Activated T-helper 17 cell treated with anti-CD3 and anti-CD28 coated beads, Interleukin-2, amount 50 U/mL, for 72 hours (primary cell): ENCODE data around the gene POMGNT1. TPM values are rescaled to one million over a fixed set of nuclear protein-coding genes. Genes with fewer than 3 reads are reported as not detected.

Experiments used
- ATAC-seq: fragments of 150-1000 bp; cut with Tn5 transposase; replicated peaks from 2 replicates; pipeline ENCODE4 v1.10.0; 2021; ENCODE audit warnings: mild to moderate bottlenecking, moderate library complexity
- H3K27ac Mint-ChIP-seq: one replicate; pipeline ENCODE4 v1.8.0; 2022; ENCODE audit warnings: mixed read lengths
- H3K27me3 Mint-ChIP-seq: one replicate; pipeline ENCODE4 v1.8.0; 2022; ENCODE audit warnings: mixed read lengths
- H3K36me3 Mint-ChIP-seq: one replicate; pipeline ENCODE4 v1.8.0; 2022; ENCODE audit warnings: low read depth, mild to moderate bottlenecking, mixed read lengths
- H3K4me1 Mint-ChIP-seq: one replicate; pipeline ENCODE4 v1.8.0; 2022; ENCODE audit warnings: mixed read lengths
- H3K4me3 Mint-ChIP-seq: one replicate; pipeline ENCODE4 v1.8.0; 2022; ENCODE audit warnings: mild to moderate bottlenecking, mixed read lengths
- H3K9me3 Mint-ChIP-seq: one replicate; pipeline ENCODE4 v1.8.0; 2022; ENCODE audit warnings: mixed read lengths
- total RNA-seq, 2 donors: library from RNA; stranded (reverse); gene quantifications; one replicate each; pipeline ENCODE4 v1.2.3, GENCODE V29; 2022

POMGNT1 gene
- total RNA-seq, 2 donors from 2014 or later: 36.0 to 40.6 TPM

DNA sequence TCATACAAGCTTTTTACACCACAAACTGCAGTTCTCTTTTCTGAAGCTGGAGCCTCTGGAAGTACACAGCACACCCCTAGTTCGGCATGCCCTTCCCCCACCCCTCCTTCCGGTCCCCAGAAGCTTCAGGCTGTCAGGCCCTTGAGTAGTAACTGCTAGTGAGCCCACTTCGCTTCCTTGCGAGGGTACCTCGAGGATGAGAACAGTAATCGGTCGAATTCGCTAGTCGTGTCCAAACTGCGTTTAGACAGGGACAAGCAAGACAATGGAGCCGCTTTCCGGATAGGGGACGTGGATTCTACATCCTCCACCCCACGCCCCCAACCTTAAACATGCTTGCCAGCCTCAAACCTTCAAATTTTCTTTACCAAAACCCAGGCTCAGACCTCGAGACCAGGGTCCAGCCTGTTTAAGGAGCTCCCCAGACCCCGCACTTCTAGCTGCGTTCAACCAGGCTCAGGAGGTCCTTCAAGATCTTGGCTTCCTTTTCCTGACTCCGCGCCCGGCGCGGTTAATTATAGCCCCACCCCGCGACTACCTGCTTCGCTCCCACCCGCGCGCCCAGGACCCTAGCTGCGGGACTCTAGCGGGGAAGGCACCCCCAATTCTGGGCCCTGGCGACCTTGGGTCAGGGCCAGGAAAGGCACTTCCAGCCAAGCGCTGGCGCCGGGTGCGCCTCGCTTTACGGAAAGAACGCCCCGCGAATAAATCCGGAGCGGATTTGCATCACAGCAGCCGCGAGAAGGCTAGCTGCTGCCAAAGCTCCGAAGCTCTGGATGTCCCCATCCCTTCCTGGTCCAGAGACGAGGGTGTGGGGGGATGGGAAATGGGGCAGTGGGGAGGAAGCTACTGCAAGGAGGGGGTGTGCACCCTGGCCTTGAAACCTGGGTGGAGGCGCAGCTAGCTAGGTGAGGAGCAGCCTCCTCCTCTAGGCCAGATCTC, 31.4 kb downstream of the POMGNT1 start:
- H3K27ac Mint-ChIP-seq: peak overlapping the region; percentile 89

DNA sequence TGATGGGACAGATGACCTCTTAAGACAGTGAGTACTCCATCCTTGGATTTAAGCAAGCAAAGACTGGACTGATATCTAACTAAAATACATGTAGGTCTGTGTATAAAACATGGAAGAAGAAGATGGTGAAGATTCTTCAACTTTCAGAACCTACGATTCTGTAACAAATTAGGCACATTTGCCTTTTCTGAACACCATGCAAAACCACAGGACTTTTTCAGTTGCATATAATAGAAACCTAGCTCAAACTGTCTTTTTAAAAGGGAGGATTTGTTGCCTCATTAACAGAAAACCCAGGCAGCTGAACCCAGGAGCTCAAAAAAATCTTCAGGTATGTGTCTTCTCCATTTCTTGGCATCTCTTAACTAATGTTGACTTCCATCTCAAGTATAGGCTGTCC, 38.0 kb downstream of the POMGNT1 start:
- no peaks in the 10 kb centered on the region for H3K36me3 Mint-ChIP-seq

More for the DNA sequence above, 31.4 kb downstream of the POMGNT1 start:
- peak overlapping the region; percentile 87 for H3K4me3 Mint-ChIP-seq
- peak; percentile 76 for ATAC-seq
- peaks cover 3% of the 10 kb centered on the region for H3K27me3 Mint-ChIP-seq
- no peaks in the 10 kb centered on the region for H3K36me3 Mint-ChIP-seq
- H3K9me3 Mint-ChIP-seq: no peaks in the 10 kb centered on the region
- H3K4me1 Mint-ChIP-seq: no peaks in the 10 kb centered on the region

DNA sequence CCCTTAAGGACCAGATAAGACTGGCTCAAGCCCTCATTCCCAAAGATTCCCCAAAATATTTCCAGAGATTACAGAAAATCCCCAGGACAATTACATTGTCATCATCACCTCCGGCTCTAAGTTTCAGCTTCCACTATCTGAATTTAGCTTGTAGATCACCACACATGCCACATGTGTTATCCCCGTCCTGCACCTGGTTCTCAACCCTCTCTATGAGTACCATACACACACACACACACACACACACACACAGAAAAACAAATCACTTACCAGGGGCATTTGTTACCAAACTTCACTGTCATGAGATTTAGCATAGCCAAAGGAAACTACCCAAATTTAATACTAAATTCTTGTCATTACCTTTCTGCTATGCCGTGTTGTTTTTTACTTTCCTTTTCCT, 38.7 kb downstream of the POMGNT1 start:
- Mint-ChIP-seq H3K9me3 (no peaks in the 10 kb centered on the region), H3K27ac (no peak overlapping the region), H3K27me3 (no peaks in the 10 kb centered on the region), H3K4me1 (no peaks in the 10 kb centered on the region), H3K36me3 (no peaks in the 10 kb centered on the region), H3K4me3 (no peak overlapping the region)
- no peak for ATAC-seq

More for the DNA sequence above, 38.0 kb downstream of the POMGNT1 start:
- H3K4me1 Mint-ChIP-seq: no peaks in the 10 kb centered on the region
- no peak overlapping the region for H3K4me3 Mint-ChIP-seq
- H3K27ac Mint-ChIP-seq: no peak overlapping the region
- H3K9me3 Mint-ChIP-seq: no peaks in the 10 kb centered on the region
- no peaks in the 10 kb centered on the region for H3K27me3 Mint-ChIP-seq
- ATAC-seq: no peak

DNA sequence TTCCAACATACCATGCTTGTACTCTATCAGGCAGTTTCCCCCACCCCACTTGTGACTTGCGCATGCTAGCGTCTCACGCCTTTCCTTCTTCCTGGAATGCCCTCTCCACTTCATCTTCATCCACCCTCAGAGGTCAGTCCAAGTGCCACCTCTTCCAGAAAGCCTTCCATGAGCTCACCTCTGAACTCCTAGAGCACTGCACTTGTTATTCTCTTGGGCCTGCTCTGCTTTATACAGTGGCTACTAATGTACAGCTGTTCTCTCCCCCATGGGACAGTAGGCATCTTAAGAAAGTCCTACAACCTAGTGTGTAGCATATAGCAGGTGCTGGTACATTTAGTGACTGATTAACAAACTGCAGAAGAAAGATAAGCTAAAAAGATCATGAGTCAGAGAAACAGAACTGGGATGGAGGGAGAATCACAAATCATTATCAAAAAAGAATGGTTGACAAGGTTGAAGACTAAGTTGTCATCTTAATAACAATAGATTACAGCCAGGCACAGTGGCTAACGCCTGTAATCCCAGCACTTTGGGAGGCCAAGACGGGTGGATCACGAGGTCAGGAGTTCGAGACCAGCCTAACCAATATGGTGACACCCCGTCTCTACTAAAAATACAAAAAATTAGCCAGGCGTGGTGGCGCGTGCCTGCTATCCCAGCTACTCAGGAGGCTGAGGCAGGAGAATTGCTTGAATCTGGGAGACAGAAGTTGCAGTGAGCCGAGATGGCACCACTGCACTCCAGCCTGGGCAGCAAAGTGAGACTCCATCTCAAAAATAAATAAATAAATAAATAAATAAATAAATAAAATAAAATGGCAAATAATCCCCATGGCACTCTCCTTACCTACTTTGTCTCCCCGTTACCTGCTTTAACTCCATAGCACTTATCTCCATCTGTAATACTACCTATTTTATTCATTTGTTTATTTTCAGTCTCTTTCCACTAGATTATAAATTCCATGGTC, 39.6 kb downstream of the POMGNT1 start:
- Mint-ChIP-seq H3K9me3 (no peaks in the 10 kb centered on the region), H3K27ac (no peak overlapping the region), H3K4me3 (no peak overlapping the region), H3K27me3 (no peaks in the 10 kb centered on the region), H3K36me3 (no peaks in the 10 kb centered on the region), H3K4me1 (no peaks in the 10 kb centered on the region)
- no peak for ATAC-seq

DNA sequence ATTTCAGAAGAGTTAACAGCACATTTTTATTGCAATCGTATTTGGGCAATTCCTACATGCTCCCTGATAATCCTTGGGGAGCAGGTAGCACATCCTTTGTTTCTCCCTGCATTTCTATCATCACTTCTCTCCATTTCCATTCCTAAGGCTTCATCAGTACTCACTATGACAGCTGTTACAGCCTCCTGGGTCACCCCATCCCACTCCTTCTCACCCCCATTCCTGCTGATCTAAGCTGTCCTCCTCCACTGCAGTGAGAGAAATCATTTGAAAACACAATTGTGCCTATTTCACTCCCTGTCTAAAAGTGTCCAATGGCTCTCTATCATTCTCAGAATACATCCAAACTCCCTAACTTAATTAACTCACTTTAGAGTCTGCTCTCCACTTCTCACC, 40.3 kb downstream of the POMGNT1 start:
- no peaks in the 10 kb centered on the region for H3K9me3 Mint-ChIP-seq
- no peaks in the 10 kb centered on the region for H3K27me3 Mint-ChIP-seq
- H3K27ac Mint-ChIP-seq: no peak overlapping the region
- H3K4me1 Mint-ChIP-seq: no peaks in the 10 kb centered on the region
- no peak overlapping the region for H3K4me3 Mint-ChIP-seq
- no peak for ATAC-seq
- H3K36me3 Mint-ChIP-seq: no peaks in the 10 kb centered on the region

DNA sequence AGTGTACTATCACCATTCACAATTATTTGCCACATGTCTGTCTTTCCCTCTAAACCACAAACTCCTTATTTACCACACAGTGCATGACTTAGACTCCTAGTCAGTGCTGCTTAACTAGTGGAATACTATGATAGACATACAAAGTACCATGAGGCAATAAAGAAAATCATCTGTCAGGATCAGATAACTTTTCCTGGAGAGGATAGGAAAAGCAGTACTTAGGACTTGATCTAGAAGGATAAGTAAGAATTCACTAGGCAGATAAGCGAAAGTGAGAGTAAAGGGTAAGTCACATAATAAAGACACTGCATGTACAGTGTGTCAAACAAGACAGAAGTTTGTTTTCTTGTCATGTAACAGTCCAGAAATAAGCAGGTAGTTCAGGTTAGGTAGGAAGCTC, 44.5 kb downstream of the POMGNT1 start:
- Mint-ChIP-seq H3K27me3 (no peaks in the 10 kb centered on the region), H3K36me3 (no peaks in the 10 kb centered on the region), H3K4me3 (no peak overlapping the region), H3K9me3 (no peaks in the 10 kb centered on the region), H3K27ac (no peak overlapping the region), H3K4me1 (no peaks in the 10 kb centered on the region)
- ATAC-seq: no peak

DNA sequence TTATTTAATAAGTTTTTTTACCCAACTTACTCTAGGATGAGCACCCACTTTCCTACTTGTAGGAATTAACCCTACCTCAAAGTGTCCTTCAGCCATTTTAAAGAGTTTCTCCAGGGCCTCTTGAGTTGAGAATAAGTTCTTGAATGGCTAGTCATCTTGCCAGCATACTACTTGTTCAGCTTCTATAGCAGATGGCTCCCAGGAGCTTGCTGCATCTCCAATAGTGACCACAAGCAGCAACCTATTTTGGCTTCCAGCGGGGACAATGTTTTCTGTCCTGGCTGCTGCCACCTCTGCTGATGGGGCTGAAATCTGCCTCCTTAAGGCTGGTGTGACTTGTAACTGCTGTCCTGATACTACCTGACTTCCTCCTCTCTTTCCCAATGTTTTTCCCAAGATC, 45.0 kb downstream of the POMGNT1 start:
- H3K4me3 Mint-ChIP-seq: no peak overlapping the region
- no peak for ATAC-seq
- no peaks in the 10 kb centered on the region for H3K36me3 Mint-ChIP-seq
- no peak overlapping the region for H3K27ac Mint-ChIP-seq
- H3K9me3 Mint-ChIP-seq: no peaks in the 10 kb centered on the region
- H3K27me3 Mint-ChIP-seq: no peaks in the 10 kb centered on the region
- H3K4me1 Mint-ChIP-seq: no peaks in the 10 kb centered on the region

DNA sequence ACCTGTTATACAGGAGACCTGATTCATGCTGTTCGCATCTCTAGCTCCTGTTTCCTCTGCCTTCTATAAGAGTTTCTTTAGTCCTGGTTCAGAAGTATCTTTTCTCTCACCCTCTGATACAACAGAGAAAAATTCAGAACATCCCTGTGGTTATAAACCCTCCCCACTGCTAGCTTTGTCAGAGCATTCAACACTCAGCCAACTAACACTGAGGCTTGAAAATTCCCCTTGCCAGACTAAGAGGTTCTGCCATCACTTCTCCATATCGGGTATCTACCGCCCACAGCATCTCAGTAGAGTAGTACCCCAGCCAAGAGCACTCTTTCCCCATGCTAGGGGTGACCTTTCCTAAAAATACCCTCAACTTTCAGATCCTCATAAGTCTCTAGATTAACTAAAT, 46.2 kb downstream of the POMGNT1 start:
- H3K4me3 Mint-ChIP-seq: no peak overlapping the region

DNA sequence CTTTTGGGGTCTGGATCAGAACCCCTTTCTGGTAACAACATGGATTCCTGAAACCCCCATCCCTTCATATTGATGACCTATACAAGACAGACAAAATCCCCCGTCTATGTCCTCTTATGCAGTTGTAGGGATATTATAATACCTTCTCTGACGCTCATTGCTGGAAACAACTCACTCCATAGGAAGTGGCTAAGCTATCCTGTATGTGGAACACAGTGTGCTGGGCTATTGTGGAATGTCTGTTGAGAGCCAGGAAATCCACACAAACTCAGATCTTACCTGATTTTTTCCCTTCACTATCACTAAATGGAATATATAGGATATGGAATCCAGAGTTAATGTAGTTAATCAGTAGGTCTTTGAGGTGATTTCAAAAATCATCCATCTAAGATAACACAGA, 48.1 kb downstream of the POMGNT1 start:
- ATAC-seq: no peak
- Mint-ChIP-seq H3K27ac (no peak overlapping the region), H3K4me3 (no peak overlapping the region), H3K9me3 (no peaks in the 10 kb centered on the region), H3K27me3 (no peaks in the 10 kb centered on the region), H3K36me3 (no peaks in the 10 kb centered on the region), H3K4me1 (no peaks in the 10 kb centered on the region)

More for the DNA sequence above, 46.2 kb downstream of the POMGNT1 start:
- Mint-ChIP-seq H3K36me3 (no peaks in the 10 kb centered on the region), H3K27ac (no peak overlapping the region), H3K27me3 (no peaks in the 10 kb centered on the region), H3K9me3 (no peaks in the 10 kb centered on the region), H3K4me1 (no peaks in the 10 kb centered on the region)
- ATAC-seq: no peak

DNA sequence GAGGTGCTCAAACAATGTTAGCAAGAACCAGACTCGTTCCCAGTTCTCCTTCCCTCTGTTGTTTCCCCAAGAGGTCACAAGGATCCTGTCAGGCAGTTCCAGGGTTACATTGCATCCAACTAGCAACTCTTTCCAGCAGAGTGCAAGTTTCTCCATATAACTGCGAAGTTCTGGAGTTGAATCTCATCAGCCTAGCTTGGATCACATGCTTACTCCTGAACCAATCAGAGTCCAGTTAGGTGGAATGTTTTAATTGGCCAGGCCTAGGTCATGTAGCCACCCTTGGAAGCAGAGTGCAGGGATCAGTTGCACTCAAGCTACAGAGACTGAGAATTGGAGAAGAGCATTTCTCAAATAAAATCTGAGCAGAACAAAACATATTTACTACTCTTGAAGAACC, 49.9 kb downstream of the POMGNT1 start:
- Mint-ChIP-seq H3K27ac (no peak overlapping the region), H3K4me3 (no peak overlapping the region)
- ATAC-seq: no peak

More for the DNA sequence above, 49.9 kb downstream of the POMGNT1 start:
- no peaks in the 10 kb centered on the region for H3K4me1 Mint-ChIP-seq
- no peaks in the 10 kb centered on the region for H3K27me3 Mint-ChIP-seq
- no peaks in the 10 kb centered on the region for H3K9me3 Mint-ChIP-seq
- no peaks in the 10 kb centered on the region for H3K36me3 Mint-ChIP-seq

Other genes starting within 250 kb of the POMGNT1 start
- gene PIK3R3, start 65.8 kb downstream of the POMGNT1 start, total RNA-seq: 1 to 10 TPM in 1 of 2 donors, under 1 TPM in 1; 0.56 to 2.2 TPM
- gene TSPAN1, start 23.3 kb downstream of the POMGNT1 start, total RNA-seq: not detected
- not detected for gene P3R3URF, start 21.9 kb downstream of the POMGNT1 start, total RNA-seq
- gene LURAP1, start 4.9 kb upstream of the POMGNT1 start, total RNA-seq: under 1 TPM in 1 of 2 donors, not detected in 1; 0.24 TPM
- 10 to 100 TPM; 50.8 to 56.5 TPM for gene RAD54L, start 49.3 kb upstream of the POMGNT1 start, total RNA-seq
- 10 to 100 TPM; 30.1 to 37.7 TPM for gene LRRC41, start 105.2 kb upstream of the POMGNT1 start, total RNA-seq
- gene UQCRH, start 105.3 kb upstream of the POMGNT1 start, total RNA-seq: 100 to 1,000 TPM; 272 to 374 TPM
- 10 to 100 TPM; 23.3 to 24.5 TPM for gene NSUN4, start 142.4 kb upstream of the POMGNT1 start, total RNA-seq
- gene FAAH, start 195.9 kb upstream of the POMGNT1 start, total RNA-seq: 1 to 10 TPM; 2.1 to 5.6 TPM